Left ventricle myocardium inferior (tissue), 1 donor: ENCODE measurements around the gene LRRC41. TPM values are rescaled to one million over a fixed set of nuclear protein-coding genes. Genes with fewer than 3 reads are reported as not detected.

Experiments
- DNase-seq: peaks from one replicate; pipeline ENCODE4 v3.0.0-alpha.2; 2020
- H3K27ac ChIP-seq: fragments of 200-600 bp; replicated peaks from 2 replicates; pipeline ENCODE4 v1.8.0; 2021
- H3K27me3 ChIP-seq: fragments of 200-600 bp; 2 replicates; pipeline ENCODE4 v1.8.0; 2021; ENCODE audit warnings: low read depth
- H3K36me3 ChIP-seq: fragments of 200-600 bp; 2 replicates; pipeline ENCODE4 v1.8.0; 2021
- H3K4me1 ChIP-seq: fragments of 200-600 bp; 2 replicates; pipeline ENCODE4 v1.8.0; 2021
- H3K4me3 ChIP-seq: fragments of 200-600 bp; 2 replicates; pipeline ENCODE4 v1.8.0; 2021; ENCODE audit warnings: mild to moderate bottlenecking, moderate library complexity
- H3K9me3 ChIP-seq: fragments of 200-600 bp; replicated peaks from 2 replicates; pipeline ENCODE4 v1.8.0; 2021
- intact Hi-C: fragments of 100-400 bp; cut with micrococcal nuclease; formaldehyde crosslinking; loops from one replicate; pipeline ENCODE4 v1.11.0; 2022
- total RNA-seq: library from RNA; stranded (reverse); fragmentation: NEBNext Ultra II Directional; extraction: Animal tissue kit (Norgen Biotek cat#: 25700); gene quantifications from one replicate; pipeline ENCODE4 v1.2.1, GENCODE V29; 2021
- TF ChIP-seq, protein P1 (sequence below): fragments of 200-600 bp; IDR thresholded peaks from 2 replicates; pipeline ENCODE4 v1.8.0; 2021; ENCODE audit warnings: antibody characterized with exemption, mild to moderate bottlenecking, borderline replicate concordance
- donor health status: DM: no; HTN: yes; CAD: no; lungs with severe emphysema.

The LRRC41 gene
- total RNA-seq, 1 donor from 2014 or later: 38.8 TPM

DNA sequence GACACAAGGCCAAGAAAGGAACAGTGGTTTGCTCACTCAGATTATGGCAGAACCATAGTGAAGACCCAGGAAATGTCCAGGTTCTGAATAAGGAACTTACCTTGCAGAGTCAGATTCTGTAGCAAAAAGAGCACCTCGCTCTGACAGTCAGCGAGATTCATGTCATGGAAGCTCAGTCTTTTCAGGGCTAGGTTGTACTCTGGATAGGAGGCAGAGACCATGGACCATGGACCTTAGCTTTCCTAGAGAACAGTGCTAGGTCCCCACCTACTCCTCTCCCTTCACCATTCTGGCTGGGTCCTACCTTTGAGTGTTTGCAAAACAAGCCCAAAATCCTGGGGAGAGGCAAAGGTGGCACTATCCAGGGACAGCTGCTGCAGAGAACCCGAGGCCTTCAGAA lies 23.3 kb downstream of the LRRC41 start:
- TF ChIP-seq, protein P1, sequence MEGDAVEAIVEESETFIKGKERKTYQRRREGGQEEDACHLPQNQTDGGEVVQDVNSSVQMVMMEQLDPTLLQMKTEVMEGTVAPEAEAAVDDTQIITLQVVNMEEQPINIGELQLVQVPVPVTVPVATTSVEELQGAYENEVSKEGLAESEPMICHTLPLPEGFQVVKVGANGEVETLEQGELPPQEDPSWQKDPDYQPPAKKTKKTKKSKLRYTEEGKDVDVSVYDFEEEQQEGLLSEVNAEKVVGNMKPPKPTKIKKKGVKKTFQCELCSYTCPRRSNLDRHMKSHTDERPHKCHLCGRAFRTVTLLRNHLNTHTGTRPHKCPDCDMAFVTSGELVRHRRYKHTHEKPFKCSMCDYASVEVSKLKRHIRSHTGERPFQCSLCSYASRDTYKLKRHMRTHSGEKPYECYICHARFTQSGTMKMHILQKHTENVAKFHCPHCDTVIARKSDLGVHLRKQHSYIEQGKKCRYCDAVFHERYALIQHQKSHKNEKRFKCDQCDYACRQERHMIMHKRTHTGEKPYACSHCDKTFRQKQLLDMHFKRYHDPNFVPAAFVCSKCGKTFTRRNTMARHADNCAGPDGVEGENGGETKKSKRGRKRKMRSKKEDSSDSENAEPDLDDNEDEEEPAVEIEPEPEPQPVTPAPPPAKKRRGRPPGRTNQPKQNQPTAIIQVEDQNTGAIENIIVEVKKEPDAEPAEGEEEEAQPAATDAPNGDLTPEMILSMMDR: no peak
- no peak overlapping the region for H3K4me3 ChIP-seq
- peaks cover 56% of the 10 kb centered on the region for H3K36me3 ChIP-seq
- no peak for DNase-seq
- no peaks in the 10 kb centered on the region for H3K27me3 ChIP-seq
- intact Hi-C loops: no loop called here
- no peak overlapping the region for H3K27ac ChIP-seq
- peaks cover 13% of the 10 kb centered on the region for H3K4me1 ChIP-seq
- H3K9me3 ChIP-seq: no peaks in the 10 kb centered on the region

- no peaks in the 10 kb centered on the region for H3K27me3 ChIP-seq
- peaks cover under 1% of the 10 kb centered on the region for H3K4me1 ChIP-seq
- intact Hi-C loops: no loop called here
- H3K27ac ChIP-seq: no peak overlapping the region
- H3K9me3 ChIP-seq: no peaks in the 10 kb centered on the region
- no peak overlapping the region for H3K4me3 ChIP-seq
- TF ChIP-seq, protein P1: no peak
- no peak for DNase-seq
- H3K36me3 ChIP-seq: peaks cover 47% of the 10 kb centered on the region
Observed at GRCh38 chr1:46278807-46279206, 24.6 kb downstream of the LRRC41 start.

- TF ChIP-seq, protein P1: no peak
- intact Hi-C loops: no loop called here
- peaks cover 45% of the 10 kb centered on the region for H3K36me3 ChIP-seq
- no peaks in the 10 kb centered on the region for H3K4me1 ChIP-seq
- H3K9me3 ChIP-seq: no peaks in the 10 kb centered on the region
- H3K27me3 ChIP-seq: no peaks in the 10 kb centered on the region
- no peak overlapping the region for H3K4me3 ChIP-seq
- H3K27ac ChIP-seq: no peak overlapping the region
- no peak for DNase-seq
Observed at GRCh38 chr1:46277658-46278373, 25.6 kb downstream of the LRRC41 start.

DNA sequence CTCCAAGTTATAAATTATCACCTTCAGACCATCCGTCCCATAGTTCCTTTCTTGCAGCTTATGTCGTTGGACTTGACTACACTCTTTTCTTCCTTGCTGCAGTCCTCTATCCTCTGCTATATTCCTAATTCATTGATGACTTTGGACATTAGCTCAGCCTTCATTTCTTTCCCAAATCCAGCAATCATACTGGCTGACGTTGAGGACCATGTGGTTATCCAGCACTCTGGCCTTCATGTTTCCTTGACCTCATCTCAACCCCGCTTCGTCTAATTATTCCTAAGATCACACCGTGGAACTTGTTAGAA lies 28.4 kb downstream of the LRRC41 start:
- Histone ChIP-seq H3K4me3 (no peak overlapping the region), H3K9me3 (no peaks in the 10 kb centered on the region), H3K27me3 (no peaks in the 10 kb centered on the region), H3K36me3 (peaks cover 19% of the 10 kb centered on the region), H3K4me1 (no peaks in the 10 kb centered on the region), H3K27ac (no peak overlapping the region)
- DNase-seq: no peak
- intact Hi-C loops: no loop called here
- TF ChIP-seq, protein P1: no peak

DNA sequence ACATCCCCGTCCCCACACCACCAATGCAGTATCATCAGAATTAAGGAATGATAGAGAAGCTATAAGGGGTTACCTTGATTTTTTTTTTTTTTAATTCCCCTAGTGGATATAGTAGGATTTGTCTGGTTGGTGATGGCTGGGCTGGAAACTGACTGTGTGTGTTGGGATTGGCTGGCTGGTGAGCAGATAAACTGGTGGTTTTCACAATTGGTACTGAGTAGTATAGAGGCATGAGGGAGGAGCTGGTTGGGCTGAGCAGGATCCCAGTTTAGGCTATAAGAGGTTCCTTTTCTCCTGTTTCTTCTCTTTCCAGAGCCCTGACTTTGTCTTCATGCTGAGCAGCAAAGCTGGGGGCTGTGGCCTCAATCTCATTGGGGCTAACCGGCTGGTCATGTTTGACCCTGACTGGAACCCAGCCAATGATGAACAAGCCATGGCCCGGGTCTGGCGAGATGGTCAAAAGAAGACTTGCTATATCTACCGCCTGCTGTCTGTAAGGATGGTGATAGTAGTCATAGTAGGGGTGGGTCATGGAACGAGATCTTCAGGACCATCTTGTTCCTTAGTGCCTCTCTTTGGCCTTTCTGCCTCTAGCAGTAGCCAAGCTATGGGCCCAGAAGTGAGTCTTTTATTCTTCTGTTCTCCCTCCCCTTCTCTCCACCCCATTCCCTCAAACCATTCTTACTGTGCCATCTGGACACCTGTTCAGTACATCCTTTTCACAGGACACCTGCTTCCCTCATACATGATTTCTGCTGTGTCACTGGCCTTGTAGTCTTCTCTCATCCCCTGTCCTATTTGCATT lies 29.0 kb downstream of the LRRC41 start:
- DNase-seq: no peak
- intact Hi-C loops: no loop called here
- Histone ChIP-seq H3K36me3 (peaks cover 15% of the 10 kb centered on the region), H3K4me1 (no peaks in the 10 kb centered on the region), H3K9me3 (no peaks in the 10 kb centered on the region), H3K27ac (no peak overlapping the region), H3K4me3 (no peak overlapping the region), H3K27me3 (no peaks in the 10 kb centered on the region)
- TF ChIP-seq, protein P1: no peak
